22Rv1 (cell line): ENCODE measurements around the gene TUBGCP3.
"Not testable (repeated sequence)": the region's sequence is repeated elsewhere in the genome, so short reads cannot be mapped to it uniquely, and the experiment has no call there.

Experiments
- H3K27ac ChIP-seq: fragments of 450-650 bp; 2 replicates; pipeline ENCODE4 v1.5.1; 2017
- ZFX ChIP-seq: fragments of 450-650 bp; IDR thresholded peaks from 2 replicates; pipeline ENCODE4 v1.6.1; 2017; ENCODE audit warnings: antibody characterized with exemption, borderline replicate concordance
- TF ChIP-seq, protein P1 (sequence below): fragments of 450-650 bp; IDR thresholded peaks from 2 replicates; pipeline ENCODE4 v1.5.1; 2017; ENCODE audit warnings: mild to moderate bottlenecking

TUBGCP3 gene

DNA sequence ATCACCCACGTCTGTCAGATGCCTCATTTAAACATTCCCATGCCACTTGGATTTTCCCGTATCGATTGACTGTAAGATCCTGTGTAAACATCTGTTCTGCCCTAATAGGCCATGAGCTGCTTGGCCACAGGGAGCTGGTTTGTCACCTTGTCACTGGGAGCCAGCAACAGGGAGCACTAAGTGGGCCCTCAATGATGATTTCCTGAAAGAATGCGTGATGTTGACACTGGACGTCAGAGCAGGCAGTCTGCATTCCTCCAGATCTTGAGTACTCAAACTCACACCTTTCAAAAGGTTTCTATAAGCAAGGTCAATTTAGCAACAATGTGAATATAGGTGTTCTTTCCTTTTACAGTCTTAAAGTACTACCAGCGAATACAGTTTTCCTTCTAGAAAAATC is 78.8 kb downstream of the TUBGCP3 start:
- no peak overlapping the region for H3K27ac ChIP-seq
- no peak for TF ChIP-seq ZFX
- TF ChIP-seq, protein P1, sequence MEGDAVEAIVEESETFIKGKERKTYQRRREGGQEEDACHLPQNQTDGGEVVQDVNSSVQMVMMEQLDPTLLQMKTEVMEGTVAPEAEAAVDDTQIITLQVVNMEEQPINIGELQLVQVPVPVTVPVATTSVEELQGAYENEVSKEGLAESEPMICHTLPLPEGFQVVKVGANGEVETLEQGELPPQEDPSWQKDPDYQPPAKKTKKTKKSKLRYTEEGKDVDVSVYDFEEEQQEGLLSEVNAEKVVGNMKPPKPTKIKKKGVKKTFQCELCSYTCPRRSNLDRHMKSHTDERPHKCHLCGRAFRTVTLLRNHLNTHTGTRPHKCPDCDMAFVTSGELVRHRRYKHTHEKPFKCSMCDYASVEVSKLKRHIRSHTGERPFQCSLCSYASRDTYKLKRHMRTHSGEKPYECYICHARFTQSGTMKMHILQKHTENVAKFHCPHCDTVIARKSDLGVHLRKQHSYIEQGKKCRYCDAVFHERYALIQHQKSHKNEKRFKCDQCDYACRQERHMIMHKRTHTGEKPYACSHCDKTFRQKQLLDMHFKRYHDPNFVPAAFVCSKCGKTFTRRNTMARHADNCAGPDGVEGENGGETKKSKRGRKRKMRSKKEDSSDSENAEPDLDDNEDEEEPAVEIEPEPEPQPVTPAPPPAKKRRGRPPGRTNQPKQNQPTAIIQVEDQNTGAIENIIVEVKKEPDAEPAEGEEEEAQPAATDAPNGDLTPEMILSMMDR: no peak

DNA sequence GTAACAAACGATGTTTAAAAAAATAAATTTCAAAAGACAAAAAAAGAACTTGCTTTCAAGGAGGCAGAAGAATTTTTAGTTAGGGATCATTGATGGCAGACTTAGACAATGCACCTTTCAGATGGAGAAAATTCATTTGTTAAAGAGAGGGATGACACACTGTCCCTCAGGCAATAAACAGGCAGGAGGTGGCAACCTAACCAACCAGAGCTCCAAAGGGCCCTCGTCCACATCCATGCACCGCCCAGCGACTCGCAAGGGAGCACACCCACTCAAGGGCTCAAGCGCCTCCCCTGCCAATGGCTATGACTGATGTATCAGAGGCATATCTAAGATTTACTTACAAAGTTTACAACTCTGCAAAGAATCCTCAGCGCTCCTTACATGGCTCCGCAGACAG is 81.9 kb downstream of the TUBGCP3 start:
- TF ChIP-seq ZFX: no peak
- TF ChIP-seq, protein P1: no peak
- no peak overlapping the region for H3K27ac ChIP-seq

DNA sequence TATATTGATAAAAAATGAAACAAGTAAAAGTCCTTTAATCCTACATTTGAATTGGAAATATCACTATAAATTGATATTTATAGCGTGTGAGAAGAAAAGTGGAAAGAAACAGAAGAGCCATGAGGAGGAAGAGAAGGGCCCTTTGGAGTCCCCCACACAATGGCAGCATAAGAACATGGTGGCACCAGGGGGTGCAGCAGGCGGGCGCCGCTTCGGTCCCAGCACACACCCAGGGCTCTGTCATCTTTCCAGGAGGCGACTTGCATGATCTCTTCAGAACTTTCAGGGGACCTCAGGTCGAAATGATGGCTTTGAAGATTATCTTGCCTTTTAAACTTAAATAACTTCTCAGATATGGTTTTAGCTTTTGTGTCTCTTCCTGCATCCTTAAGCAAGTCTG is 91.8 kb downstream of the TUBGCP3 start:
- TF ChIP-seq, protein P1: no peak
- TF ChIP-seq ZFX: no peak
- H3K27ac ChIP-seq: no peak overlapping the region

DNA sequence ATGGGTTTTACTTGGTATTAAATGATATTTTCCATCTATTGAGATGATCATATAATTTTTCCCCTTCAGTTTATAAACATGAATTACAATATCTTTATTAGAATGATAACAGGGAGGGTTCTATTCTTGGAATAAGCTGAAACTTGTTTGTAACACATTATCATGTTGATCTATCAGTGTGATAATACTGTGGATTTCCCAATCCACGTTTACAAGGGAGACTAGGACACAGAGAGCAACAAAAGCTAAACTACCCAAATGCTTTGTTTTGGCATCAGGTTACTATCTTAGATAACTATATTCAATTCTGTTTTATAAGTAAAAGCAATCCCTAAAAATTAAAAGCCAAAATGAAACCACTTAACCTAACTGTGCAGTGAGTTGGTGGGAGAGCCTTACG is 92.5 kb downstream of the TUBGCP3 start:
- TF ChIP-seq, protein P1: no peak
- no peak for TF ChIP-seq ZFX
- H3K27ac ChIP-seq: no peak overlapping the region

DNA sequence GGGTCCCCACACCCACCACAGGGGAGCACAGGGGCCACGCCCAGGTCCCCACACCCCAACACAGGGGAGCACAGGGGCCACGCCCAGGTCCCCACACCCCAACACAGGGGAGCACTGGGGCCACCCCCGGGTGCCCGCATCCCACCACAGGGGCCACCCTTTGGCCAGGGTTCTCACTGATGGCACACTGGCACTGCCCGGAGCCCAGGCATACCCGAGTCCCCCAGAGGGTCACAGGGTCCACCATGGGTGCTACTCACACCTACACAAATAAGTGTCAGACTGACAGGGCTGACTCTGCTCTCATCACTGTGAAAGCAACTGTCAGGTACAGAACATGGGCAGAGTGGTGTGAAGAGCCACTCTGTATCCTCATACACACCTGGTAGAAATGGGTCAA is 98.8 kb downstream of the TUBGCP3 start:
- no peak overlapping the region for H3K27ac ChIP-seq
- no peak for TF ChIP-seq ZFX
- TF ChIP-seq, protein P1: no peak

DNA sequence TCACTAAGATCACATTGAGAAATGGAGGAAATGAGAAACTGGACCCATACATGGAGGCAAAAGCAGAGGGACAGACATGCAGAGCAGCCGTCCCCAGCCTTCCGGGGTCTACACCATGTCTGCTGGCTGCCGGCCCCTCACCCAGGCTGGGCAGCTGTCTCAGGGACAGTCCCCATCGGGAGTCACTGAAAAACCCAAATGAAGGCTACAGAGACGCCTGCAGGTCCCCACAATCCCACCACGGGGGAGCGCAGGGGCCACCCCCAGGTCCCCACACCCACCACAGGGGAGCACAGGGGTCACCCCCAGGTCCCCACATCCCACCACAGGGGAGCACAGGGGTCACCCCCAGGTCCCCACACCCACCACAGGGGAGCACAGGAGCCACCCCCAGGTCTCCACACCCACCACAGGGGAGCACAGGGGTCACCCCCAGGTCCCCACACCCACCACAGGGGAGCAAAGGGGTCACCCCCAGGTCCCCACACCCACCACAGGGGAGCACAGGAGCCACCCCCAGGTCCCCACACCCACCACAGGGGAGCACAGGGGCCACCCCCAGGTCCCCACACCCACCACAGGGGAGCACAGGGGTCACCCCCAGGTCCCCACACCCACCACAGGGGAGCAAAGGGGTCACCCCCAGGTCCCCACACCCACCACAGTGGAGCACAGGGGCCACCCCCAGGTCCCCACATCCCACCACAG is 99.5 kb downstream of the TUBGCP3 start:
- H3K27ac ChIP-seq: not testable (repeated sequence)

DNA sequence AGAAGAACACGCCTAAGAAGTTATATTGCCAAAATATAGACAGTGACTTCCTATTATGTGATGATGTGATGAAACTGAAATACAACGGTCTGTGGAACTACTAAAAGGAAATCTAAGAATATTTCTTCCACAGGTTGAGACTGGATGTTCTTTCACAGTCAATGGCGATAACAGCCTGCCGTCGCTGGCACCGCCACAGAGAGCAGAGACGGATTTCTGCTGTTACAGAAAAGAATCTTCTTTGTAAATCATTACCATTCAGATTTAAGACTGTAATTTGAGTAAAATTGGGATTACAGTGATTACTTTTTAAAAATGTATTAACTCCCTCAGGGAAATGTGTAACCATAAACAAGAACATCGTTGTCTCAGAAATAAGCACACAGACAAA is 100.8 kb downstream of the TUBGCP3 start:
- TF ChIP-seq, protein P1: no peak
- TF ChIP-seq ZFX: no peak
- no peak overlapping the region for H3K27ac ChIP-seq
